GM12878 (cell line): Measurements from ENCODE around the gene ETF1.
A peak's percentile ranks its signal among the peaks of the same experiment; 100 is the strongest.

Experiments used
- POLR2AphosphoS5 ChIP-seq: IDR thresholded peaks from 2 replicates; pipeline ENCODE4 v1.6.1; 2011; ENCODE audit warnings: mild to moderate bottlenecking, low read length, inconsistent platforms
- TF ChIP-seq, protein P1 (sequence below), 3 experiments: IDR thresholded peaks in 2 of 3; conservative IDR thresholded peaks in 1 of 3; 2 replicates each; pipeline ENCODE4 v1.5.1; 2011; ENCODE audit warnings: low read depth in 3 of 3, low read length in 3 of 3, mild to moderate bottlenecking in 3 of 3, control low read depth in 2 of 3, moderate library complexity in 2 of 3, inconsistent platforms in 1 of 3, mixed read lengths in 1 of 3; ENCODE audit not compliant: control insufficient read depth in 2 of 3, insufficient read depth in 1 of 3; ENCODE audit errors: extremely low read depth in 1 of 3

DNA sequence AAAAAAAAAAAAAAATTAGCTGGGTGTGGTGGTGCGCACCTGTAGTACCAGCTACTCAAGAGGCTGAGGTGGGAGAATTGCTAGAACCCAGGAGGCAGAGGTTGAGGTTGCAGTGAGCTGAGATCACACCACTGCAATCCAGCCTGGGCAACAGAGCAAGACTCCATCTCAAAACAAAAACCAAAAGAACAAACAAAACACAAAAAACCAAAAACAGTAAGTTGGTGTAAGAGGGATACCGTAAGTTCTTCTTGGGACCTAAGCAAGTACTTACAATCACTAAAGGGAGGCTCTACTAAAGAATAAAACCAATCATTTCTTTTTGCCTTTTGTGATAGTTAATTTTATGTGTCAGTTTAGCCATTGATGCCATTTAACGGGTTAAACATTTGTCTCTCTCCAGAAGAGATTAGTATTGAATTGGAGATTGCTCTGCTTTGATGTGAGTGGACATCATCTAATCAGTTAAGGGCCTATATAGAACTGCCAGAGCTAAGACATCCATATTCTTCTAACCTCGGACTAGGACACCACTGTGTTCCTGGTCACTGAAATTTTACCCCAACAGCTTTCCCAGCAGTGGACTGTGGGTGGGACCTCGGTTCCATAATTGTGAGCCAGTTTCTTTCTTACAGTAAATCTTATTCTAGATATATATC, 10.5 kb upstream of the ETF1 start:
- TF ChIP-seq POLR2AphosphoS5 = peak; percentile 73
- TF ChIP-seq, protein P1, sequence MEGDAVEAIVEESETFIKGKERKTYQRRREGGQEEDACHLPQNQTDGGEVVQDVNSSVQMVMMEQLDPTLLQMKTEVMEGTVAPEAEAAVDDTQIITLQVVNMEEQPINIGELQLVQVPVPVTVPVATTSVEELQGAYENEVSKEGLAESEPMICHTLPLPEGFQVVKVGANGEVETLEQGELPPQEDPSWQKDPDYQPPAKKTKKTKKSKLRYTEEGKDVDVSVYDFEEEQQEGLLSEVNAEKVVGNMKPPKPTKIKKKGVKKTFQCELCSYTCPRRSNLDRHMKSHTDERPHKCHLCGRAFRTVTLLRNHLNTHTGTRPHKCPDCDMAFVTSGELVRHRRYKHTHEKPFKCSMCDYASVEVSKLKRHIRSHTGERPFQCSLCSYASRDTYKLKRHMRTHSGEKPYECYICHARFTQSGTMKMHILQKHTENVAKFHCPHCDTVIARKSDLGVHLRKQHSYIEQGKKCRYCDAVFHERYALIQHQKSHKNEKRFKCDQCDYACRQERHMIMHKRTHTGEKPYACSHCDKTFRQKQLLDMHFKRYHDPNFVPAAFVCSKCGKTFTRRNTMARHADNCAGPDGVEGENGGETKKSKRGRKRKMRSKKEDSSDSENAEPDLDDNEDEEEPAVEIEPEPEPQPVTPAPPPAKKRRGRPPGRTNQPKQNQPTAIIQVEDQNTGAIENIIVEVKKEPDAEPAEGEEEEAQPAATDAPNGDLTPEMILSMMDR (IDR thresholded peaks at IDR 0.05 in 2 of 3, conservative IDR thresholded peaks at IDR 0.05 in 1 of 3; ENCODE audit: control insufficient read depth in 2 of 3, extremely low read depth in 1 of 3, insufficient read depth in 1 of 3, low read depth in 3 of 3, low read length in 3 of 3) = no peak
